Measurements from ENCODE around the gene SNRPD3.
A peak's percentile ranks its signal among the peaks of the same experiment; 100 is the strongest.

The SNRPD3 gene

GRCh38 chr22:24555165-24556039, at the start of gene SNRPD3:
Gene SNRPD3 (plus strand): TSS chr22:24555999. CDS start chr22:24557675, 1,676 bp downstream.
- ChIA-PET CTCF (interaction anchor here (0.6 to 0.7 kb wide), 2 partner anchors 18 to 19 kb away, joined by 3 to 4 read pairs; no protein-coding TSS in a partner anchor), POLR2A (ENCODE audit: low non-redundant PET) (interaction anchor here (0.6 kb wide), 3 partner anchors 11 to 584 kb away, joined by 4 read pairs; no protein-coding TSS in a partner anchor)
- DNase-seq (ENCODE audit: low spot score), result peak; percentile 98
- no peak for TF ChIP-seq CTCF (conservative IDR thresholded peaks at IDR 0.05; ENCODE audit: low read depth)
- peak within 1 kb of the TSS; percentile 94 for H3K27ac ChIP-seq

GRCh38 chr22:24506802-24507438, 48.9 kb upstream of the SNRPD3 start:
- TF ChIP-seq CTCF (conservative IDR thresholded peaks at IDR 0.05; ENCODE audit: low read depth), result no peak
- ChIA-PET CTCF (no interaction called here), POLR2A (ENCODE audit: low non-redundant PET) (no interaction called here)
- no peak overlapping the region for H3K27ac ChIP-seq
- no peak for DNase-seq (ENCODE audit: low spot score)

GRCh38 chr22:24507716-24508115, 48.1 kb upstream of the SNRPD3 start:
- TF ChIP-seq CTCF (conservative IDR thresholded peaks at IDR 0.05; ENCODE audit: low read depth), result no peak
- CTCF ChIA-PET, result no interaction called here
- POLR2A ChIA-PET (ENCODE audit: low non-redundant PET), result no interaction called here
- DNase-seq (ENCODE audit: low spot score), result no peak
- H3K27ac ChIP-seq, result no peak overlapping the region

- ChIA-PET CTCF (interaction anchor here (0.7 kb wide), 1 partner anchor 301 kb away, joined by 3 read pairs; no protein-coding TSS in a partner anchor), POLR2A (ENCODE audit: low non-redundant PET) (no interaction called here)
- DNase-seq (ENCODE audit: low spot score), result no peak
- H3K27ac ChIP-seq, result no peak overlapping the region
- TF ChIP-seq CTCF (conservative IDR thresholded peaks at IDR 0.05; ENCODE audit: low read depth), result no peak
Measured at GRCh38 chr22:24510637-24511625, 44.9 kb upstream of the SNRPD3 start.

- ChIA-PET CTCF (no interaction called here), POLR2A (ENCODE audit: low non-redundant PET) (no interaction called here)
- no peak for DNase-seq (ENCODE audit: low spot score)
- TF ChIP-seq CTCF (conservative IDR thresholded peaks at IDR 0.05; ENCODE audit: low read depth), result no peak
- H3K27ac ChIP-seq, result no peak overlapping the region
Measured at GRCh38 chr22:24512043-24512442, 43.8 kb upstream of the SNRPD3 start.
